Smooth muscle cell (in vitro differentiated cells): ENCODE measurements around the gene SULT1A2. TPM values are rescaled to one million over a fixed set of nuclear protein-coding genes. Genes with fewer than 3 reads are reported as not detected.

Experiments
- DNase-seq: peaks from one replicate; lab custom pipeline; 2025; ENCODE audit not compliant: unreplicated experiment; lab: John Stamatoyannopoulos, UW
- H2AFZ ChIP-seq: fragments of 200-600 bp; sonication (generic); 2 replicates; pipeline ENCODE4 v1.6.0; 2016; ENCODE audit warnings: antibody characterized with exemption, low read depth, mild to moderate bottlenecking
- H3F3A ChIP-seq: fragments of 200-600 bp; sonication (generic); 2 replicates; pipeline ENCODE4 v1.6.0; 2017; ENCODE audit warnings: antibody characterized with exemption, low read depth
- H3K27ac ChIP-seq: fragments of 200-600 bp; sonication (generic); 2 replicates; pipeline ENCODE4 v1.5.1; 2016; ENCODE audit warnings: low read depth, mild to moderate bottlenecking
- H3K27me3 ChIP-seq: fragments of 200-600 bp; sonication (generic); 2 replicates; pipeline ENCODE4 v1.6.1; 2016; ENCODE audit warnings: low read depth, mild to moderate bottlenecking
- H3K36me3 ChIP-seq: fragments of 200-600 bp; sonication (generic); 2 replicates; pipeline ENCODE4 v1.5.1; 2016; ENCODE audit warnings: low read depth
- H3K4me1 ChIP-seq: fragments of 200-600 bp; sonication (generic); 2 replicates; pipeline ENCODE4 v1.5.1; 2016; ENCODE audit warnings: low read depth
- H3K4me2 ChIP-seq: fragments of 200-600 bp; sonication (generic); 2 replicates; pipeline ENCODE4 v1.6.0; 2016; ENCODE audit warnings: mild to moderate bottlenecking
- H3K4me3 ChIP-seq: fragments of 200-600 bp; sonication (generic); 2 replicates; pipeline ENCODE4 v1.5.1; 2016; ENCODE audit warnings: mild to moderate bottlenecking
- H3K79me2 ChIP-seq: fragments of 200-600 bp; sonication (generic); 2 replicates; pipeline ENCODE4 v1.6.0; 2016; ENCODE audit warnings: low read depth, mild to moderate bottlenecking
- H3K9ac ChIP-seq: fragments of 200-600 bp; sonication (generic); 2 replicates; pipeline ENCODE4 v1.6.0; 2016; ENCODE audit warnings: low read depth
- H3K9me3 ChIP-seq: fragments of 200-600 bp; sonication (generic); replicated peaks from 2 replicates; pipeline ENCODE4 v1.5.1; 2016; ENCODE audit warnings: low read depth
- H4K20me1 ChIP-seq: fragments of 200-600 bp; sonication (generic); 2 replicates; pipeline ENCODE4 v1.6.0; 2016; ENCODE audit warnings: low read depth
- WGBS: methylation state at CpG from one replicate; pipeline ENCODE4 v1.1.7; 2016; ENCODE audit warnings: low lambda C conversion rate; 5-methylcytosine and 5-hydroxymethylcytosine counted together
- polyA plus RNA-seq: library from polyadenylated mRNA; unstranded; fragments of >200 nt; fragmentation: Nextera tagmentation; extraction: Ambion mirVana; gene quantifications from 2 replicates; pipeline ENCODE4 v1.2.1, GENCODE V29; 2016
- total RNA-seq: library from RNA; depleted of rRNA; stranded (reverse); fragments of >200 nt; gene quantifications from 2 replicates; pipeline ENCODE4 v1.2.3, GENCODE V29; 2014
- TF ChIP-seq, protein P1 (sequence below): fragments of 200-600 bp; sonication (generic); IDR thresholded peaks from 2 replicates; pipeline ENCODE4 v1.5.1; 2017; ENCODE audit warnings: borderline replicate concordance, mild to moderate bottlenecking, antibody characterized with exemption; ENCODE audit not compliant: insufficient read depth, poor library complexity, severe bottlenecking

SULT1A2 gene
- total and polyA plus RNA-seq, 2 experiments from 2014 or later, result not detected

DNA sequence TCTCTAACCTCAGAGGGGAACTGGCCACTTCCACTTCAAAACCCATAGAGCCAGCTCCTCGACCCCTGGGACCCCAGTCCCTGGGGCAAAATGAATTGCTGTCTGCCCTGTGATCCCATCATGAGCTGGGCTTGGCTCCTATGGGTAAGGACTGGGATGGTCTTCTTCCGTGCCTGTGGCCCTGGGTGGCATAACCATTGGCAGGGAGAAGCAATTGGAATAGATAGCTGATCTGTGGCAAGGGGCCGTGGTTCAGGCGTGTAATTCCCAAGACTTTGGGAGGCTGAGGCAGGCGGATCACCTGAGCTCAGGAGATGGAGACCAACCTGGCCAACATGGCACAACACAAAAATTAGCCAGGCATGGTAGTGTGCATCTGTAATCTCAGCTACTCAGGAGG, 4.3 kb downstream of the SULT1A2 start:
- DNase-seq, result no peak
- no peaks in the 10 kb centered on the region for H3K9me3 ChIP-seq
- H3K27me3 ChIP-seq, result no peaks in the 10 kb centered on the region
- H3K4me3 ChIP-seq, result no peak overlapping the region
- no peak overlapping the region for H3K4me2 ChIP-seq
- H3K27ac ChIP-seq, result no peak overlapping the region
- no peaks in the 10 kb centered on the region for H3K36me3 ChIP-seq
- 98% methylated on average over 5 of the region's 5 CpGs for WGBS
- TF ChIP-seq, protein P1, sequence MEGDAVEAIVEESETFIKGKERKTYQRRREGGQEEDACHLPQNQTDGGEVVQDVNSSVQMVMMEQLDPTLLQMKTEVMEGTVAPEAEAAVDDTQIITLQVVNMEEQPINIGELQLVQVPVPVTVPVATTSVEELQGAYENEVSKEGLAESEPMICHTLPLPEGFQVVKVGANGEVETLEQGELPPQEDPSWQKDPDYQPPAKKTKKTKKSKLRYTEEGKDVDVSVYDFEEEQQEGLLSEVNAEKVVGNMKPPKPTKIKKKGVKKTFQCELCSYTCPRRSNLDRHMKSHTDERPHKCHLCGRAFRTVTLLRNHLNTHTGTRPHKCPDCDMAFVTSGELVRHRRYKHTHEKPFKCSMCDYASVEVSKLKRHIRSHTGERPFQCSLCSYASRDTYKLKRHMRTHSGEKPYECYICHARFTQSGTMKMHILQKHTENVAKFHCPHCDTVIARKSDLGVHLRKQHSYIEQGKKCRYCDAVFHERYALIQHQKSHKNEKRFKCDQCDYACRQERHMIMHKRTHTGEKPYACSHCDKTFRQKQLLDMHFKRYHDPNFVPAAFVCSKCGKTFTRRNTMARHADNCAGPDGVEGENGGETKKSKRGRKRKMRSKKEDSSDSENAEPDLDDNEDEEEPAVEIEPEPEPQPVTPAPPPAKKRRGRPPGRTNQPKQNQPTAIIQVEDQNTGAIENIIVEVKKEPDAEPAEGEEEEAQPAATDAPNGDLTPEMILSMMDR, result no peak
- no peaks in the 10 kb centered on the region for H4K20me1 ChIP-seq
- H3F3A ChIP-seq, result no peaks in the 10 kb centered on the region
- no peaks in the 10 kb centered on the region for H3K4me1 ChIP-seq
- no peaks in the 10 kb centered on the region for H3K79me2 ChIP-seq
- no peak overlapping the region for H2AFZ ChIP-seq
- no peak overlapping the region for H3K9ac ChIP-seq

DNA sequence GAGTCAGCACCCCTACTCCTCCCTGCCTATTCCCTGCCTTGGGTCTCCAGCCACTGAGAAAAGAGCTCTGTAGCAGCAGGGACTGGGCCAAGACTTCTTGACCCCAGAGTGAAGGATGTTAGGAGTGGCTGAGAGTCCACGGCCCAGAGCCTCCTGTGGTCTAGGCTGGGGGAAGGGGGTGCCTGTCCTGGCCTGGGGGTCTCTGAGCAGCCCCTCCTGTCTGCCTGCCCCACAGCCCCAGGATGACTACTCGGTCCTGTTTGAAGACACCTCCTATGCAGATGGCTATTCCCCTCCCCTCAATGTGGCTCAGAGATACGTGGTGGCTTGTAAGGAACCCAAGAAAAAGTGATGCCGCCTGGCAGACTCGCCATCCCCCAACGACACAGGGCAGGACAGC, 5.5 kb downstream of the SULT1A2 start:
- Histone ChIP-seq H3K27me3 (no peaks in the 10 kb centered on the region), H3F3A (no peaks in the 10 kb centered on the region), H2AFZ (no peak overlapping the region), H3K4me1 (no peaks in the 10 kb centered on the region), H3K27ac (no peak overlapping the region), H3K79me2 (no peaks in the 10 kb centered on the region), H4K20me1 (no peaks in the 10 kb centered on the region), H3K9me3 (no peaks in the 10 kb centered on the region), H3K9ac (no peak overlapping the region), H3K36me3 (no peaks in the 10 kb centered on the region), H3K4me2 (no peak overlapping the region), H3K4me3 (no peak overlapping the region)
- WGBS, result 93% methylated on average over 6 of the region's 6 CpGs
- TF ChIP-seq, protein P1, result no peak
- no peak for DNase-seq

DNA sequence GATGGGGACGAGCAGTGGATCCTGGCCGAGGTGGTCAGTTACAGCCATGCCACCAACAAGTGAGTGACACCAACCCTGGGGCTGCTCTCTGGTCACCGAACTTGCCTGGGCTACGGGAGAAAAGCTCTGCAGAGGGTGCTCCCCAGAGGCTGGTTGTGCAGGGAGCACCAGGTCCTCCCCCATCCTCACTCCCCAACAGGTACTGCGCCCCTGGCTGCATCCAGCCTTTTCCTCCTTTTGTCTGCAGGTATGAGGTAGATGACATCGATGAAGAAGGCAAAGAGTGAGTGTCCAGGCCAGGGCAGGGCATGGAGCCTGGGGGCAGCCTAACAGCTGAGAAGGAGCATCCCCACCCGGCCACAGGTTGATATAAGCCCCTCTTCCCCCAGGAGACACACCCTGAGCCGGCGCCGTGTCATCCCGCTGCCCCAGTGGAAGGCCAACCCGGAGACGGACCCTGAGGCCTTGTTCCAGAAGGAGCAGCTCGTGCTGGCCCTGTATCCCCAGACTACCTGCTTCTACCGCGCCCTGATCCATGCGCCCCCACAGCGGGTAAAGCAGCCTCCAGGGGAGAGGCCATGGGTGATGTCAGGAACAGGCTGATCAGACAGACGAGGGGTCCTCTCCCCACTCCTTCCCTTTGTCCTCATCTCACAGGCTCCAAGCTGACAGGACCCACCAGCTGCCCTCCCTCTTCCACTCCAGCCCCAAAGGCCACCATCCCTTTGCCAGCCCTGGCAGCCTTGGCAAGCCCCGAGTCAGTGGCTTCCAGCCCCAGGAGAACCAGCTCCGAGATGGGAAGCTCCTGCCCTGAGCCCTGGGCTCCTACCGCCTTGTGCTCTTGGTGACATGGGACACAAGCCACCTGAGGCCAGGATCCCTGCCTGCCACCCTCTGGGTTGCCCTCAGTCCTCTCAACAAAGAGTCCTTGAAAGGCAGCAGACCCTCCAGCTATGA, 6.2 kb downstream of the SULT1A2 start:
- Histone ChIP-seq H3K79me2 (no peaks in the 10 kb centered on the region), H3K4me1 (no peaks in the 10 kb centered on the region), H3K9me3 (no peaks in the 10 kb centered on the region), H3K27me3 (no peaks in the 10 kb centered on the region), H4K20me1 (no peaks in the 10 kb centered on the region), H2AFZ (no peak overlapping the region), H3K27ac (no peak overlapping the region), H3F3A (no peaks in the 10 kb centered on the region), H3K36me3 (no peaks in the 10 kb centered on the region), H3K4me2 (no peak overlapping the region), H3K4me3 (no peak overlapping the region), H3K9ac (no peak overlapping the region)
- WGBS, result 96% methylated on average over 22 of the region's 22 CpGs
- TF ChIP-seq, protein P1, result no peak
- no peak for DNase-seq
